ENCODE measurements around the gene CNNM3.

Gene CNNM3

GRCh38 chr2:96823198-96823597 is 7.1 kb downstream of the CNNM3 start:
- Histone ChIP-seq H2BK15ac (replicated peaks; ENCODE audit: low read depth) (no peak overlapping the region), H2BK120ac (ENCODE audit: low read depth, low read length) (no peak overlapping the region), H3K79me2 (ENCODE audit: control insufficient read depth, insufficient read depth, low read length) (peaks cover 28% of the 10 kb centered on the region), H3K27ac (ENCODE audit: low read depth, low read length) (no peak overlapping the region), H3K4me2 (ENCODE audit: low read length) (no peak overlapping the region), H3K9ac (ENCODE audit: low read length) (no peak overlapping the region), H2AK5ac (ENCODE audit: low read length) (no peak overlapping the region), H3K4me1 (ENCODE audit: control insufficient read depth, low read depth, low read length) (peaks cover 5% of the 10 kb centered on the region), H2BK5ac (ENCODE audit: low read length) (no peak overlapping the region), H3K23ac (ENCODE audit: low read length) (no peak overlapping the region), H3K56ac (ENCODE audit: low read length) (no peak overlapping the region), H3K79me1 (ENCODE audit: low read length) (peaks cover 23% of the 10 kb centered on the region), H3K4ac (ENCODE audit: low read depth, low read length) (no peak overlapping the region), H4K5ac (ENCODE audit: low read length) (no peak overlapping the region), H4K8ac (ENCODE audit: low read depth, low read length) (no peak overlapping the region), H3K18ac (ENCODE audit: low read length) (no peak overlapping the region), H3K4me3 (ENCODE audit: low read length) (no peak overlapping the region), H3K27me3 (ENCODE audit: insufficient read depth, low read length, poor library complexity) (no peaks in the 10 kb centered on the region), H3K36me3 (ENCODE audit: control insufficient read depth, insufficient read depth, low read length) (peaks cover 2% of the 10 kb centered on the region)
- WGBS (ENCODE audit: extremely low coverage, insufficient coverage, low lambda C conversion rate): no CpG with 5 or more reads among the region's 11 CpGs
- no peak for DNase-seq

GRCh38 chr2:96824079-96824870 is 8.2 kb downstream of the CNNM3 start:
- Histone ChIP-seq H3K4me2 (ENCODE audit: low read length) (no peak overlapping the region), H2BK5ac (ENCODE audit: low read length) (no peak overlapping the region), H3K79me1 (ENCODE audit: low read length) (peaks cover 15% of the 10 kb centered on the region), H3K18ac (ENCODE audit: low read length) (no peak overlapping the region), H3K27ac (ENCODE audit: low read depth, low read length) (no peak overlapping the region), H3K23ac (ENCODE audit: low read length) (no peak overlapping the region), H3K4me3 (ENCODE audit: low read length) (no peak overlapping the region), H3K27me3 (ENCODE audit: insufficient read depth, low read length, poor library complexity) (no peaks in the 10 kb centered on the region), H2BK120ac (ENCODE audit: low read depth, low read length) (no peak overlapping the region), H3K56ac (ENCODE audit: low read length) (no peak overlapping the region), H3K9ac (ENCODE audit: low read length) (no peak overlapping the region), H3K4ac (ENCODE audit: low read depth, low read length) (no peak overlapping the region), H2BK15ac (replicated peaks; ENCODE audit: low read depth) (no peak overlapping the region), H2AK5ac (ENCODE audit: low read length) (no peak overlapping the region), H3K36me3 (ENCODE audit: control insufficient read depth, insufficient read depth, low read length) (peaks cover 4% of the 10 kb centered on the region), H4K5ac (ENCODE audit: low read length) (no peak overlapping the region), H4K8ac (ENCODE audit: low read depth, low read length) (no peak overlapping the region), H3K79me2 (ENCODE audit: control insufficient read depth, insufficient read depth, low read length) (peaks cover 20% of the 10 kb centered on the region), H3K4me1 (ENCODE audit: control insufficient read depth, low read depth, low read length) (peaks cover under 1% of the 10 kb centered on the region)
- DNase-seq: no peak
- no CpG with 5 or more reads among the region's 6 CpGs for WGBS (ENCODE audit: extremely low coverage, insufficient coverage, low lambda C conversion rate)

GRCh38 chr2:96825057-96825456 is 9.0 kb downstream of the CNNM3 start:
- H4K5ac ChIP-seq (ENCODE audit: low read length): no peak overlapping the region
- DNase-seq: no peak

GRCh38 chr2:96826546-96827278 is 10.6 kb downstream of the CNNM3 start:
- no peak overlapping the region for H2AK5ac ChIP-seq (ENCODE audit: low read length)
- H2BK15ac ChIP-seq (replicated peaks; ENCODE audit: low read depth): no peak overlapping the region
- WGBS (ENCODE audit: extremely low coverage, insufficient coverage, low lambda C conversion rate): no CpG with 5 or more reads among the region's 22 CpGs
- H3K27ac ChIP-seq (ENCODE audit: low read depth, low read length): no peak overlapping the region
- H4K8ac ChIP-seq (ENCODE audit: low read depth, low read length): no peak overlapping the region
- H3K27me3 ChIP-seq (ENCODE audit: insufficient read depth, low read length, poor library complexity): no peaks in the 10 kb centered on the region
- no peak overlapping the region for H3K4me2 ChIP-seq (ENCODE audit: low read length)
- H3K36me3 ChIP-seq (ENCODE audit: control insufficient read depth, insufficient read depth, low read length): peaks cover 4% of the 10 kb centered on the region
- H2BK5ac ChIP-seq (ENCODE audit: low read length): no peak overlapping the region
- H3K79me2 ChIP-seq (ENCODE audit: control insufficient read depth, insufficient read depth, low read length): peaks cover 3% of the 10 kb centered on the region
- H3K4me1 ChIP-seq (ENCODE audit: control insufficient read depth, low read depth, low read length): no peaks in the 10 kb centered on the region
- no peak overlapping the region for H3K23ac ChIP-seq (ENCODE audit: low read length)
- H4K5ac ChIP-seq (ENCODE audit: low read length): no peak overlapping the region
- peaks cover 6% of the 10 kb centered on the region for H3K79me1 ChIP-seq (ENCODE audit: low read length)
- no peak overlapping the region for H3K9ac ChIP-seq (ENCODE audit: low read length)
- H2BK120ac ChIP-seq (ENCODE audit: low read depth, low read length): no peak overlapping the region
- no peak overlapping the region for H3K4ac ChIP-seq (ENCODE audit: low read depth, low read length)
- DNase-seq: no peak
- H3K4me3 ChIP-seq (ENCODE audit: low read length): no peak overlapping the region
- H3K56ac ChIP-seq (ENCODE audit: low read length): no peak overlapping the region
- no peak overlapping the region for H3K18ac ChIP-seq (ENCODE audit: low read length)

More at GRCh38 chr2:96825057-96825456, 9.0 kb downstream of the CNNM3 start:
- H2BK120ac ChIP-seq (ENCODE audit: low read depth, low read length): no peak overlapping the region
- H3K4me3 ChIP-seq (ENCODE audit: low read length): no peak overlapping the region
- H3K4me1 ChIP-seq (ENCODE audit: control insufficient read depth, low read depth, low read length): no peaks in the 10 kb centered on the region
- no peak overlapping the region for H4K8ac ChIP-seq (ENCODE audit: low read depth, low read length)
- peaks cover 12% of the 10 kb centered on the region for H3K79me1 ChIP-seq (ENCODE audit: low read length)
- H3K9ac ChIP-seq (ENCODE audit: low read length): no peak overlapping the region
- H3K18ac ChIP-seq (ENCODE audit: low read length): no peak overlapping the region
- H3K4me2 ChIP-seq (ENCODE audit: low read length): no peak overlapping the region
- peaks cover 4% of the 10 kb centered on the region for H3K36me3 ChIP-seq (ENCODE audit: control insufficient read depth, insufficient read depth, low read length)
- H3K56ac ChIP-seq (ENCODE audit: low read length): no peak overlapping the region
- no peak overlapping the region for H2AK5ac ChIP-seq (ENCODE audit: low read length)
- no CpG with 5 or more reads among the region's 14 CpGs for WGBS (ENCODE audit: extremely low coverage, insufficient coverage, low lambda C conversion rate)
- H3K79me2 ChIP-seq (ENCODE audit: control insufficient read depth, insufficient read depth, low read length): peaks cover 15% of the 10 kb centered on the region
- H3K4ac ChIP-seq (ENCODE audit: low read depth, low read length): no peak overlapping the region
- H3K23ac ChIP-seq (ENCODE audit: low read length): no peak overlapping the region
- H3K27me3 ChIP-seq (ENCODE audit: insufficient read depth, low read length, poor library complexity): no peaks in the 10 kb centered on the region
- no peak overlapping the region for H3K27ac ChIP-seq (ENCODE audit: low read depth, low read length)
- H2BK15ac ChIP-seq (replicated peaks; ENCODE audit: low read depth): no peak overlapping the region
- H2BK5ac ChIP-seq (ENCODE audit: low read length): no peak overlapping the region

- DNase-seq: no peak
- WGBS (ENCODE audit: extremely low coverage, insufficient coverage, low lambda C conversion rate): no CpG with 5 or more reads among the region's 14 CpGs
- Histone ChIP-seq H3K56ac (ENCODE audit: low read length) (no peak overlapping the region), H3K79me1 (ENCODE audit: low read length) (peaks cover 2% of the 10 kb centered on the region), H3K9ac (ENCODE audit: low read length) (no peak overlapping the region), H3K4me1 (ENCODE audit: control insufficient read depth, low read depth, low read length) (no peaks in the 10 kb centered on the region), H3K4ac (ENCODE audit: low read depth, low read length) (no peak overlapping the region), H2BK120ac (ENCODE audit: low read depth, low read length) (no peak overlapping the region), H3K79me2 (ENCODE audit: control insufficient read depth, insufficient read depth, low read length) (peaks cover 1% of the 10 kb centered on the region), H4K5ac (ENCODE audit: low read length) (no peak overlapping the region), H3K23ac (ENCODE audit: low read length) (no peak overlapping the region), H3K27me3 (ENCODE audit: insufficient read depth, low read length, poor library complexity) (no peaks in the 10 kb centered on the region), H4K8ac (ENCODE audit: low read depth, low read length) (no peak overlapping the region), H3K4me3 (ENCODE audit: low read length) (no peak overlapping the region), H3K18ac (ENCODE audit: low read length) (no peak overlapping the region), H2AK5ac (ENCODE audit: low read length) (no peak overlapping the region), H3K4me2 (ENCODE audit: low read length) (no peak overlapping the region), H3K27ac (ENCODE audit: low read depth, low read length) (no peak overlapping the region), H2BK15ac (replicated peaks; ENCODE audit: low read depth) (no peak overlapping the region), H3K36me3 (ENCODE audit: control insufficient read depth, insufficient read depth, low read length) (peaks cover 4% of the 10 kb centered on the region), H2BK5ac (ENCODE audit: low read length) (no peak overlapping the region)
Measured at GRCh38 chr2:96828436-96828835, 12.4 kb downstream of the CNNM3 start.

All from mesendoderm (in vitro differentiated cells).